Activated T-cell treated with anti-CD3 and anti-CD28 coated beads, Interleukin-2, amount 50 U/mL, for 1 hour (primary cell): ENCODE measurements around the gene MAP3K20.
A peak's percentile ranks its signal among the peaks of the same experiment; 100 is the strongest.
"Not testable (repeated sequence)": the region's sequence is repeated elsewhere in the genome, so short reads cannot be mapped to it uniquely, and the experiment has no call there.

ENCODE experiments used
- DNase-seq: peaks from one replicate; pipeline ENCODE4 v3.0.0-alpha.2; 2020

MAP3K20 gene

GRCh38 chr2:173075781-173076580 is at the start of gene MAP3K20:
TSS of gene MAP3K20 (plus strand) at chr2:173075846. CDS start at chr2:173091032, 15,186 bp downstream.
- DNase-seq: peak; percentile 45

DNA sequence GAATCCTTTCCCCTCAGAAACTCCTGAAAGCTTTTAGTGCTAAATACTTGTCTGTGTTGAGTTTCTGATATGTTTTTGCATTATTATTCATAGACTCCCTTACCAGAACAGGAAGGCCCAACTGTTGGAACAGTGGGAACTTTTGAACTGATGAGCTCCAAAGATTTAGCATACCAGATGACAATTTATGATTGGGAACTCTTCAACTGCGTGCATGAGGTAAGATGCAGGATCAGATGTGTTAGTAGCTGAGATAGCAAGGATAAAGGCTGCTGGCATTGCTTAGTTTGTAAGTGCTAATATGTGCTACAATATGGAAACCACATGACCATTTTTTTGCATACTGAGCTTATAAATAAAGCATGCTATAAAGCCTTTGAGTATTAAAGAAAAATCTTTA is 49.2 kb upstream of the MAP3K20 start:
- DNase-seq: no peak

- peak; percentile 52 for DNase-seq
Measured at GRCh38 chr2:173027181-173028128, 48.2 kb upstream of the MAP3K20 start.

DNA sequence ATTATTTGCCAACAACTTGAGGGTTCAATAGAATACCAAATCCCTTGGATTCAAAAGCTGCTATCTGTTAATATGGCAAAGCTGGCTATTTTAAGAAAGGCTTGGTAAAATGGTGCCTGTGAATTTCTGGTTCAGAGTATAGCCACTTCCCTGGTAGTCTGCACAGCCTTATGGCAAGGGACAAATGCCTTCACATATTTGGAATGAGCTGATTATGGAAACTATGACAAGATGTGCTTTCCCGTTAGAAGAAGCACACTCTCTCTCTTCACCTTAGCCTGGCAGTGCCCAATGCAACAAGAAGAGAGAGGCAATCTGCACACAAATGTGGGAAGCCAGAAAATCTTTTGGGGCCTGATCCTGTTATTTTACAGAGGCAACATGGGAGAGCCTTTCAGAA is 47.5 kb upstream of the MAP3K20 start:
- no peak for DNase-seq

- no peak for DNase-seq
Measured at GRCh38 chr2:173028671-173029070, 47.0 kb upstream of the MAP3K20 start.

DNA sequence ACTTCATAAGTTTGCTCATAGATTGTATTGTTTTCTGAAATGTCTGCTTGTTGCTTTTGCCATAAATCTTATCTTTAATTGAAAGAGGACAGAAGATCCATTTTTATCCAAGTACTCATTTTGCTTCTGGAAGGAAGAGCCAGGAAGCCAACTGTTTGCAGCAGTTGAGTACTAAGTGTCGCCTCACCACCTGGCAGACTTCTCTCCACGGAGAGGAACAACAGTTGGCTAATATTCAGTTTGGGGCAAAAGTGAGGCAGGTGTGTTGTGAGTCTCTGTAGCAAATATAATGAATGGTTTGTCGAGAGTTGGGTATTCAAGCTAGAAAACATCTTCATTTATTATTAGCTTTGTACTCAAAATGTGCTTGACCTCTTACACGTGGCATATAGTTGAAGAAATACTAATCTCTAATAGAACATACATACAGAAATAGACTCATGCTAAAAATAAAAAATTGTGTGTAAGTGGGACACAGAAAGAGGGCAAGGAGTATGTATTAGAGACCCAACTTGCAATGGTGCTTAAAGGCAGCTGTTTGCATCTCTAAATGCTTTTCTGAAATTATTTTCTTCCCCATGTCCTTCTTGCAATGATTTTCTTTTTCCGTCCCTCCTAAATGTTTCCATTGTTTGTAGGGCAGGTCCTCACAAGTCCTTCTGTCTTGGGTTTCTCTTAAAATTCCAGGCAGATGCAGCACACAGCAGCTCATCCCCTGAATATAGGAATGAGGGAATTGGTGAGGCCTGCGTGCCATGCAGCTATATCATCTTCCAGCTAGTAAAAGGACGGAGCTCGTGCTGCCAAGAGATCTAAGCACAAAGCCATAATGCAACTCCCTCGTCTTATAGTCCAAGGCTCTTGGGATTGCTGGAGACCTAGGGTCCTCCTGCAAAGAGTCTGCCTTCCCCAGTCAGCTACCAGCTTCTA is 44.8 kb upstream of the MAP3K20 start:
- DNase-seq: no peak

DNA sequence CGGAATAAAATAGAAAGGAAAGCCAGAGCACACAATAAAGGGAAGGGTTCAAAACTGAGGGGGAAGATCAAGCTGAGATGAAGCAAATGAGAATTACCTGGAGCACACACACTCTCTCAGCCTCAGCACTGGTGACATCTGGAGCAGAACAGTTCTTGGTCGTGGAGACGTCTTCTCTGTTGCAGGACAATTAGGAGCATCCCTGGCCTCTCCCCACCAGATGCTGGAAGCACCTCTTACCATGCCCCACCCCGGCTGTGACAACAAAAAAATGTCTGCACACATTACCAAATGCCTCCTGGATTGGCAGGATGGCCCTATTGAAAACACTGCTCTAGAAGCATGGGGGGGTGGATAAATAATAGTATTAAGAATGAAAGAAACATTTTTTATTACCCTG is 43.6 kb upstream of the MAP3K20 start:
- DNase-seq: no peak

- no peak for DNase-seq
Measured at GRCh38 chr2:173033084-173033483, 42.6 kb upstream of the MAP3K20 start.

- DNase-seq: no peak
Measured at GRCh38 chr2:173034143-173034542, 41.5 kb upstream of the MAP3K20 start.

- no peak for DNase-seq
Measured at GRCh38 chr2:173037245-173038120, 38.2 kb upstream of the MAP3K20 start.

DNA sequence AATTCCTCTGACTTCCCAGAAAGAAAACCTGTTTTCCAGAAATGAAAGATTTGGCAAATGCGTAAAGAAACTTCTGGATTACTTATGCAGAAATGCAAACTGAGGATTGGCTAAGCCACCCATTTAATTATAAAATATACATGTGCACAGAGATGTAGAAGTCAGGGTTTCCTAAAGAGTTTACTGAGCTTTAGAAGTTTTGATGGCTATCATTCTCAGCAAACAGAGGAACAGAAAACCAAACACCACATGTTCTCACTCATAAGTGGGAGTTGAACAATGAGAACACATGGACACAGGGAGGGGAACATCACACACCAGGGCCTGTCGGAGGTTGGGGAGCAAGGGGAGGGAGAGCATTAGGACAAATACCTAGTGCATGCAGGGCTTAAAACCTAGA is 37.4 kb upstream of the MAP3K20 start:
- not testable (repeated sequence) for DNase-seq

DNA sequence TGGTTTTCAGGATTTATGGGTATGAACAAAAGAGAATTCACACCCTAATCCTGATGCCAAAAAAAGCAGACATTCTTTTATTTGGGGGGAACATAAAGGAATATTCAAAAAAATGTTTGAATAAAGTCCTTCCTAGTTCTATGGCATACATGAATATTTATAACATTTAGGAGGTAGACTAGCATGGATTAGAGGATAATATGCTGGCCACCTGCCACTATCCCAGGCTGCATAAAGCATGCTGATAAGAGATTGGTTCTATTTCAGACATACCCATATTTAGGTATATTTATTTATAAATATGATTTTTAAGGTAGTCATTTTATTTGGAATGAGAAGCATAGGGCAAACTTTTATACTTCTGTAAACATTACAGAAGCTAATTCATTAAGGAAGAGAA is 34.9 kb upstream of the MAP3K20 start:
- DNase-seq: no peak

DNA sequence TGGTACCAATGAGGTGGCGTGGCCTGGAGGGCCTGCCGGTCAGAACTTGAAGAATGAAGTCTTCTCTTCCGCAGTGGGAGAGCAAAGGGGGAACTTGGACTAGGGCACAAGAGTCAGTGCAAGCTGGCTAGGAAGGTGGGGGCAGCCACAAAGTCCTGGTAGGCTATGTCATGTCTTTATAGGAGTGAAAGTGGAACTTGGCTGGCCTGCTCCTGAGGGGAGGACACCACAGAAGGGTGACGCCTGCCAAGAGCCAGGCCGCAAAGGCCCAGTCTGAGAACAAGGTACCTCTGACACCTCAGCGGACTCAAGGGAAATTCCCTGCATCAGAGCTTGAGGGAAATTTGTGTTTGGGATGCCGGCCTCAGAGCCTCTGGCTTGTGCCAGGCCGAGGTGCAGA is 32.2 kb upstream of the MAP3K20 start:
- no peak for DNase-seq

GRCh38 chr2:173043897-173044519 is 31.6 kb upstream of the MAP3K20 start:
- DNase-seq: no peak

DNA sequence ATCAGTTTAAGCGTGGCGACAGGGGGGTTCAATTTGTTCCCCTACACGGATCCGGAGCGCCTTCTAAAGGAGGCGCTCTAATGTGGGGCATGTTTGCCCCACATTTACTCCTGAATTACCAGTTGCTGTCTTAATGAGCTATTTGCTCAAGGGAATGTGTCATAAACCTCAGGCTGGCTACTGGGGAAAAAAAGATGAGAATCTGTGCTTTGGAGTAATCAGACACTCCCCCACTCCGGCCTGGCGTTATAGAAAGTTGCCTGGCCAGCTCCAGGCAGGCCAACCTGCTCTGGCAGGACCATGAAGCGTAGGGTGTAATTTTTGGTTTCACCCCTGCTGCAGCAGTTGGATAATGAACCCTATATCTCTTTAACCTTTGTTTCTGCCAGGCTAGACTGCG is 31.0 kb upstream of the MAP3K20 start:
- DNase-seq: no peak

DNA sequence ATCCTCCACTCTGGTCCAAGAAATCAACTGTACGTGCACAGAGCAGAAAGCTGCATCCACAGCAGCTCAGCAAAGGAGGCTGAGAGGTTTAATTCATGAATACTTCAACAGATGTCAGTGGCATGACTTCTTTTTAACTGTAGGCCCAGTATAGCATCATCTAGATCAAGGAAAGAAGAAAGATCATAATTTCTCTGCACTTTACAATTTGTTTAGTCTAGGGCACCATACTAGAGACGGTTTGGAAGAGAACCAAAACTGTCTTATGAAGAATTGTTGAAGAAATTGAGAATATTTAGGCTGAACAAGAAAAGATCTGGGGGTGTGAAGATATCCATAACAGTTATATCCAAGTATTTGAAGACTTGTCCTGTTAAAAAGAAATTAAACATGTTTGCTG is 30.5 kb upstream of the MAP3K20 start:
- no peak for DNase-seq

DNA sequence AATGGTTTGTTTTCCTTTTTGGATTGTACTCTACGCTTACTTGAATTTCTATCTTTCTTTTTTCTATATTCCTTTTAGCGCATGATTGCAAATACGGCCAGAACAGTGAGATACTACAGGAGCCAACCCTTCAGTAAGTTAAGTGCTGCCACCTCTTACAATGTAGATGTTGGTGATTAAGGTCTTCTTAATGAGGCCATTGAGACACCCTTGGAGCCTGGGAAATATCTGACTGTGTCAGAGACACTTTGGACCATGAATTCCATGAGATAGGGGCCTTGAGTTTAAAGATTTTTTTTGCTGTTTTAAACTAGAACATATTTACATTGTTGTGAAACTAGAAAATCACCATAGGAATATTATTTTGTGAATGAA is 27.1 kb upstream of the MAP3K20 start:
- DNase-seq: no peak

GRCh38 chr2:173048897-173049661 is 26.6 kb upstream of the MAP3K20 start:
- no peak for DNase-seq

DNA sequence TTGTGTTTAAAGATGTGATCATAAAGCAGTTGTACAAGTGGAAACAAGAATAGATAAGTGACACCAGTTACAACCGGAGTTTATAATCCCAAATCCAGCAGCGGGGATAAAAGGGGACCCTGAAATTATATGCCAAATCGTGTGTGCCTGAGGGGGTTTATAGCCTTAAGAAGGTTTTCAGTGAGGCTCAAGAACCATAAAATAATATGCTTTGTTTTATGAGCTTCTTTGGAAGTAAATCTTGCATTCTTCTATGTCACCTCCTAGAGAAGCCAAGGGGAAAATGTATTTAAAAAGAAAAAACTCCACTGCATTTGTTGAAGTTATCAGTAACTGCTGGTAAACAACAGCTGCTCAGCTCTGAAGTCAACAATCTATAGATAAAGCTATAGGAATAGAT is 25.8 kb upstream of the MAP3K20 start:
- DNase-seq: no peak

DNA sequence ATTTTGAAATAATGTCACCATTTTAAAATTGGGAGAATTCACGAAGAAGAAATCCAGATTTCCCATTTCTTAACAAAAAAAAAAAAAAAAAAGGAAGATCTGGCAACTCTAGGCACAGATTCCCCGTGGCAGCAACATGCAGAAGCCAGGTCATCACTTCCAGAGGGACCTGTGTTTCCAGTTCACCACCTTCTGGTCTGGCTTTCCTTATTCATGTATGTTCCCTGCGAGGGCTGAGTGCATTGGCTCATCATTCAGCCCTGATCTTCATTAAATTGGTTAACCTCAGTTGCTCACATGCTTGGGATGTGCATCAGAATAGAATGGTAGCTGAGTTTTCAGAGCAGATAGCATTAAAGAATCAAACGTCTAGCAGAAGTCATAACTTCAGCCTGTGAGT is 25.0 kb upstream of the MAP3K20 start:
- DNase-seq: no peak
